Mesodermal cell (in vitro differentiated cells): ENCODE data around the gene HNRNPH2. TPM values are rescaled to one million over a fixed set of nuclear protein-coding genes. Genes with fewer than 3 reads are reported as not detected.
A peak's percentile ranks its signal among the peaks of the same experiment; 100 is the strongest.

Experiments used
- H3K27ac ChIP-seq: 2 replicates; pipeline ENCODE4 v1.7.0; 2013; ENCODE audit warnings: mild to moderate bottlenecking, low read depth, low read length, moderate library complexity; ENCODE audit not compliant: severe bottlenecking
- H3K36me3 ChIP-seq: 2 replicates; pipeline ENCODE4 v1.7.1; 2013; ENCODE audit warnings: mild to moderate bottlenecking, low read length, moderate library complexity; ENCODE audit not compliant: control insufficient read depth, insufficient read depth
- H3K4me1 ChIP-seq: one replicate; pipeline ENCODE4 v1.7.1; 2013; ENCODE audit warnings: mild to moderate bottlenecking, low read length; ENCODE audit not compliant: insufficient read depth, control insufficient read depth, poor library complexity, severe bottlenecking
- H3K4me3 ChIP-seq: 2 replicates; pipeline ENCODE4 v1.7.0; 2013; ENCODE audit warnings: low read length, control low read depth, mild to moderate bottlenecking; ENCODE audit not compliant: insufficient read depth, poor library complexity, severe bottlenecking; ENCODE audit errors: extremely low read depth
- H3K9me3 ChIP-seq: 2 replicates; pipeline ENCODE4 v1.7.1; 2013; ENCODE audit warnings: mild to moderate bottlenecking, low read length, moderate library complexity; ENCODE audit not compliant: control insufficient read depth
- WGBS, 2 experiments: methylation state at CpG; one replicate each; pipeline ENCODE4 v1.1.5; 2013; ENCODE audit warnings: missing lambda C conversion rate in 2 of 2; ENCODE audit not compliant: insufficient coverage in 2 of 2; 5-methylcytosine and 5-hydroxymethylcytosine counted together
- polyA plus RNA-seq, 2 experiments: library from polyadenylated mRNA; stranded (reverse); fragments of 50-300 nt; gene quantifications; one replicate each; pipeline ENCODE4 v1.2.3, GENCODE V29; 2013

Gene HNRNPH2, protein sequence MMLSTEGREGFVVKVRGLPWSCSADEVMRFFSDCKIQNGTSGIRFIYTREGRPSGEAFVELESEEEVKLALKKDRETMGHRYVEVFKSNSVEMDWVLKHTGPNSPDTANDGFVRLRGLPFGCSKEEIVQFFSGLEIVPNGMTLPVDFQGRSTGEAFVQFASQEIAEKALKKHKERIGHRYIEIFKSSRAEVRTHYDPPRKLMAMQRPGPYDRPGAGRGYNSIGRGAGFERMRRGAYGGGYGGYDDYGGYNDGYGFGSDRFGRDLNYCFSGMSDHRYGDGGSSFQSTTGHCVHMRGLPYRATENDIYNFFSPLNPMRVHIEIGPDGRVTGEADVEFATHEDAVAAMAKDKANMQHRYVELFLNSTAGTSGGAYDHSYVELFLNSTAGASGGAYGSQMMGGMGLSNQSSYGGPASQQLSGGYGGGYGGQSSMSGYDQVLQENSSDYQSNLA
- polyA plus RNA-seq (2013, experiment 1 of 2), result 67.6 TPM
- polyA plus RNA-seq (2013, experiment 2 of 2), result 72.0 TPM

DNA sequence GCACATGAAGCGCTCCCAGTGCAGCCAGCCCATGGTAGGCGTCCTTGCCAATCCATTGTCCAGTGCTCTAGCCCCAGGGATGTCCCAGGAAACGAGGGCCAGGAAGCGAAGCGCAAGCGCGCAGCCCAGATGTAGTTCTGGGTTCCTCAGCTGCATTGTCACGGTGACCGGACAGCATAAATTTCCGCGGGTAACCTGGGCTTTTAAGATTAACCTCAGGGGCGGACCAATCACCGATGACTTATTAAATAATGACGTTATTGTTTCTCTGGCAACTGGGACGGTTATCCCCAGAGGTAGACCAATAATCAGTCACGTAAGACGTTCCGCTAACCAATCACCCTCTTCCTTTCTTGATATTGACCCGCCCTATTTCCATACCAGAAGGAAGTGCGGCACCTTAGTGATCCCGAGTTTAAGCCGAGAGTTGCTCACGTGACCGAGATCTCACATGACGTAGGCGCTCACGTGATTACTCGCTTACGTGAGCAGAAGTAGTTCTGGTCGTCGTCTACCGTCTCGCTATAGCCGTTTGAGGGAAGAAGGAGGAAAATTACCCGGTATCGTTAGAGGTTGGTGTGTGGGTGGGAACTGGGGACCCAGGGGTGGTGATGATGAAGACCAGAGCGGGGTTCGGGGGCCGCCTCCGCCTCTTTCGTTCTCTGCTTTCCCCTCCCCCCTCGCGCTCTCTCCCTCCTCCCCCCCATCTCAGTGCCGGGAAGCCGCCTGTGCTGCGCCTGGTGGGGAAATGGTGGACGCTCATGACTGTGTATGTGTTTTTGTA lies at the start of gene HNRNPH2, which contains the start of gene GLA:
HNRNPH2 (plus strand) TSS at position 475 of the 784 bp plus-strand sequence. CDS start 3,767 bp downstream, outside the sequence.
GLA (minus strand) TSS at position 178 of the 784 bp plus-strand sequence; CDS start at position 156, 22 bp downstream.
- Histone ChIP-seq H3K4me1 (no peaks in the 10 kb centered on the region), H3K9me3 (no peaks in the 10 kb centered on the region), H3K27ac (peak within 1 kb of the TSS; percentile 98), H3K4me3 (peak within 1 kb of the TSS; percentile 59), H3K36me3 (peaks cover 23% of the 10 kb centered on the region)
- WGBS, 2 experiments, result 0% methylated on average over 8 to 20 of the region's 47 CpGs

DNA sequence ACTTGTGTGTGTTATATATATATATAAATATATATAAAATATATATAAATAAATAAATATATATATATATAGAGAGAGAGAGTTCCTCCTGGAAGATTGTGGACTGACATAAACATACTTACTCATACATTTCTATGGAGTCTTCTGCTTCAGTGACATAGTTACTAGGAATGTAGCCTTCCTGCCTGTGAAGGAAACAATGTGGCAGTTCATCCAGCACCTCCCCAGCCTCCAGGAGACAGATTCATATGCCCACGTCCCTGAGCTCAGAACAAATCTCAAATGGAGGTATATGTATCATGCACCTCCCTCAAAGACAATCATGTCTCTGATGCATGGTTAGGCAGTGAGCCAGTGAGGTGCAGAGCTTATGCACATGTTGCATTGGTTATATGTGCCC lies 48.1 kb upstream of the HNRNPH2 start:
- no peaks in the 10 kb centered on the region for H3K9me3 ChIP-seq
- WGBS, 2 experiments, result no CpG with 5 or more reads among the region's 1 CpG
- no peak overlapping the region for H3K27ac ChIP-seq
- H3K4me1 ChIP-seq, result peaks cover 9% of the 10 kb centered on the region
- H3K36me3 ChIP-seq, result no peaks in the 10 kb centered on the region
- H3K4me3 ChIP-seq, result no peak overlapping the region

DNA sequence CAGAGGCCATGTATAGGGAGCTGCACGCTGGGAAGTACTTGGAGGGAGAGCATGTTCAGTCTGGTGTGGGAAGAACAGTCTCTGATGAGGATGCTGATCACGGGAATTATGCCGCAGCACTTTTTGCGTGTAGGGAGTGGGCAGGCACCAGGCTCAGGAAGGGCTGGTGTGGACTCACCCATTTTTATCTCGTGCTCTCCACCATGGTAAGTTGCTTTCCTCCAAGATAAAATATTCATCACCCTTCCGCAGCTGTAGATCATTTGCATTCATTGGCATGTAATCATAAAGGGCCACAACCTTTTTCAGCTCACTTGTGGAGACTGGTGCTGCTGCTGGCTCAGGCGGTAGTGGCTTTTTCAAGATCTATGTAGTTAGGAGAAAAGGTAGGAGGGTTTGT lies 47.6 kb upstream of the HNRNPH2 start:
- H3K36me3 ChIP-seq, result no peaks in the 10 kb centered on the region
- peaks cover 9% of the 10 kb centered on the region for H3K4me1 ChIP-seq
- H3K27ac ChIP-seq, result no peak overlapping the region
- no peak overlapping the region for H3K4me3 ChIP-seq
- 86 to 89% methylated on average over 2 to 3 of the region's 7 CpGs for WGBS, 2 experiments
- no peaks in the 10 kb centered on the region for H3K9me3 ChIP-seq

DNA sequence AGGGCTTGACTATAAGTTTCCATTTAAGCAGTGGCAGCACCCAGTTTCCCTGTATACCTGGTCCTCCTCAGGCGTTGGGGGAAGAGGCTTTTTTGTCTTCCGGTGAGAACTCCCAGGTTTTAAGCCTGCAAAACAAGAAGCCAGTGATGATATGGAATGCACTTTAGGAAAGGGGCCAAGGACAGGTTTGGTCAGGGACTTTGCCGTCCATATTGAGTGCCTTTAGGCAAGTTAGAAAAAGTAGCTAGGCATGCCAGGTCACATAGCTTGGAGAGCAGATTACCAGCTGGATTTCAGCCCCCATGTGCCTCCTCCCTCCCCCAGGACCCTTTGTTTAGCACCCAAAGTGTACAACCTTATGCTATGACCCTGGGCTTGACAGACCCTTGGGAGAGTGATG lies 45.9 kb upstream of the HNRNPH2 start:
- Histone ChIP-seq H3K27ac (no peak overlapping the region), H3K4me3 (no peak overlapping the region), H3K4me1 (peaks cover 9% of the 10 kb centered on the region), H3K36me3 (no peaks in the 10 kb centered on the region), H3K9me3 (no peaks in the 10 kb centered on the region)
- 100% methylated on average over 2 of the region's 3 CpGs; no CpG with 5 or more reads in 1 of the 2 experiments for WGBS, 2 experiments

DNA sequence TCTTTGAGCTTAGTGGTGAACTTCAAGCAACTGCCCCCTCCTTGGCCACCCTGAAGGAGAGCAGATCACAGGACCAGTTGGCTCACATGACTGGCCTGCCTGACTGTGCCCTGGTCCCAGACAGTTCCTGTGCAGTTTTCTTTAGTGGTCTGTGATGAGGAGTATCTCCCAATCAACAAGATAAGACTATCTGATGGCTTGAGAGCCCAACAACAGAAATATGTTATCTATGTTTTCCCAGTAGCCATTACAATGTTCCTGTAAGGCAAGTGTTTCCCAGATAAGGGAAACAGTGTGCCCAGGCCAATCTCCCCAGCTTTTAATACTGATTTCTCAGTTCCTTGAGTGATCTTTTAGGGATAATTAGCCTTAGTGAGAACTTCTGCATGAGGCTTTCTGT lies 45.3 kb upstream of the HNRNPH2 start:
- H3K27ac ChIP-seq, result peak overlapping the region; percentile 29
- H3K9me3 ChIP-seq, result no peaks in the 10 kb centered on the region
- no peak overlapping the region for H3K4me3 ChIP-seq
- peaks cover 9% of the 10 kb centered on the region for H3K4me1 ChIP-seq
- no peaks in the 10 kb centered on the region for H3K36me3 ChIP-seq

DNA sequence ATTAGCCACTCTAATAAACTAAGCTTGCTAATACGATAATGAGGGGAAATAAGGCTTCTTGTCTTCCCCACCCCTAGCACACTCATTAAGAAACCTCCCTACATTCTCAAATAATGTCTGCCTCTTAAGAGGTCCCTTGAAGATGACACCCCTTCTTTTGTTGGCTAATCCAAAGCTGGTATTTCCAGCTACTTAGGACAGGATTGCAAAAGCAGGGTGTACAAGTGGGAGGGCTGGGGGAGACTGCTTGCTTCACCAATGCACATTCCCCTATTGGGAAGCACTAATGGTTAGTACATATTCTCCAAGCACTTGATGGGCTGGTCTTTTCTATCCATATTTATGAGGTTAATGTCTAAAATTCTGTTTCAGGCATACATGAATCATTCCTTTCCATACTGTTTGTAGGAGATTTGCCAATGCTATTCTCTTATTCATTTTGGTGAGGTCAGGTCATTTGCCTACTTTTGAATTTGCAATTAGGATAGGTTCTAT lies 42.7 kb upstream of the HNRNPH2 start:
- 71% methylated on average over 1 of the region's 1 CpG; no CpG with 5 or more reads in 1 of the 2 experiments for WGBS, 2 experiments
- H3K9me3 ChIP-seq, result no peaks in the 10 kb centered on the region
- H3K27ac ChIP-seq, result no peak overlapping the region
- H3K4me1 ChIP-seq, result peaks cover 5% of the 10 kb centered on the region
- H3K4me3 ChIP-seq, result no peak overlapping the region
- H3K36me3 ChIP-seq, result no peaks in the 10 kb centered on the region

DNA sequence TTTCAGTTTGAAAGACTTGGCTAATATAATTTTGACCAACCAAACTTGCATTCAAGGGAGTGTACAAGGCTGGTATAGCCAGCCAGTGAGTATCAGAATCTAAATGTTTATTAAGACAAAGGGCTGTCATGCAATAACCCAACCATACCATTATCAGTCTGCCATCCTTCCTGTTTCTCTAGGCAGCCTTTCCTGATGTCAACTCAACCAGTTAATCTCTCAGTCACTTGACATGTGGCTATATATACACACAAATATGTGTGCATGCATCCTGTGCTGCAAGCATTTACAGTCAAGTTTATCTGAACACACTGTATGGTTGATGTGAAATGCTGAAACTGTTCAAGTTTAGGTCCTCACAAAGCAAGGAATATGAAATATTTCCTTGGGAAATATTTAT lies 39.2 kb upstream of the HNRNPH2 start:
- H3K36me3 ChIP-seq, result no peaks in the 10 kb centered on the region
- H3K4me3 ChIP-seq, result no peak overlapping the region
- H3K4me1 ChIP-seq, result no peaks in the 10 kb centered on the region
- H3K27ac ChIP-seq, result no peak overlapping the region
- H3K9me3 ChIP-seq, result no peaks in the 10 kb centered on the region

DNA sequence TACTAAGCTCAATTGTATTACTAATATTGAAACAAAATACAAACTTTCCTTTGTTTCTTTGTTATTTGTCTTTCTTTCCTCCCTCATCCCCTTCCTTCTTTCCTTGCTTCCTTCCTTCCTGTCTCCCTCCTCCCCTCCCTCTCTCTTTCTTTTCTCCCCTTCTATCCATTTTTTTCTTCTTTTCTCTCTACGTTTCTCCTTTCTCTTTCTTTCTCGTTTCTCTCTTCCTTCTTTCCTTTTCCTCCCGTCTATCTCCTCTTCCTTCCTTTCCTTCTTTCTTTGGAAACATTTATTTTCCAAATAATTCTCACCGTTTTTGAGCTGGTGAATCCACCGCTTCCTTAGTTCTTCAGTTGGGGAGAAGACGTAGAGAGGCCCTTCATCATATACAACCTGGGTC lies 38.3 kb upstream of the HNRNPH2 start:
- Histone ChIP-seq H3K4me3 (no peak overlapping the region), H3K27ac (no peak overlapping the region), H3K36me3 (no peaks in the 10 kb centered on the region), H3K9me3 (no peaks in the 10 kb centered on the region), H3K4me1 (no peaks in the 10 kb centered on the region)
- 83% methylated on average over 3 of the region's 6 CpGs; no CpG with 5 or more reads in 1 of the 2 experiments for WGBS, 2 experiments

DNA sequence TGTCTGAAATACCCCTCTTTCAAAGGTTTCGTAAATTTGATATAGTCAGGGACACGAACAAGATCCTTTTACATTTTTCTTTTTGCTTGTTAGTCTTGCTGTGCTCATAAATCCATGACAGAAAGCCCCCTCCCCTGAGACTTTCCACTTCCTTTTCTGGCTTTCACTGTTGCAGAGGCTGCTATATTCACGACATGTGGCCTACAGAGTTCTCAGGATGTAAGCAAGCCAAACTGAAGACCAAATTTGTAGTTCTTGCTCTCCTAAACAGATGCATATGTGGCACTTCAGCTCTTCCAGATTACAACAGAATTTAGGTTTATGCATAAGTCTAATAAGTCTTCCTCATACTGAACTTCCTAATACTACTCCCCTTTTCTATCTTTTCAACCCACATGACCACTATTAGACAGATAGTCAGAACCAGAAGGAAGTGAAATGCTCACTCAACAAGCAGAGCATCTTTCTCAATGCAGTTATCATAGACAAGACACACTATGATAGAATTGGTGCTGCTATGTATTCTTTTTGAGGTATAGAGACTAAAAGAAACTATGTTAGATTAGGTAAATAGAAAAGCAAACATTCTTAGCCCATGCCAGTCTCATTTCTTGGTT lies 37.0 kb upstream of the HNRNPH2 start:
- no peak overlapping the region for H3K27ac ChIP-seq
- no peaks in the 10 kb centered on the region for H3K9me3 ChIP-seq
- 86 to 100% methylated on average over 1 of the region's 3 CpGs for WGBS, 2 experiments

DNA sequence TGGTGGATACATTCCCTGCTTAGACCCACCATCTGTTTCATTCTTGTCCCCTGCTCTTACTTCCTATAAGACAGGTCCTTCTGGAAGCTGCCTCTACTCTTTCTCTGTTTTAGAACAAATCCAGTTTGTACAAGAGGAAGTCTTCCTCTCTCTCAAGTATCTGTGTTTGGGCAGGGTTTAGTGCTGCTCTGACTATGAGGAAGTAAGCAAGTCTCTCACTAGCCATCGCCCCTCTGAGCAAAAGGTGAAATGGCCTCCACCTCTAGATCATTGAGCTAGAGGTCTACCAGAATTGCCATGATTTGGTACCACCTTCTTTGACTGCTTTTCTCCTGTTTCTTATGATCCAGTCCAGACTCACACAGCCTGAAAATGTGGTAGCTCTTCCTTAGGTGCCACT lies 30.5 kb upstream of the HNRNPH2 start:
- no peak overlapping the region for H3K4me3 ChIP-seq
- no peaks in the 10 kb centered on the region for H3K9me3 ChIP-seq
- no peaks in the 10 kb centered on the region for H3K4me1 ChIP-seq
- WGBS, 2 experiments, result no CpG with 5 or more reads among the region's 1 CpG
- no peaks in the 10 kb centered on the region for H3K36me3 ChIP-seq
- no peak overlapping the region for H3K27ac ChIP-seq

More for the DNA sequence above, 37.0 kb upstream of the HNRNPH2 start:
- Histone ChIP-seq H3K36me3 (no peaks in the 10 kb centered on the region), H3K4me1 (no peaks in the 10 kb centered on the region), H3K4me3 (no peak overlapping the region)
